GM18867 (cell line): Measurements from ENCODE around the gene PILRB.

Experiments
- ATAC-seq: cut with Tn5 transposase; IDR thresholded peaks from one replicate; pipeline ENCODE4 v1.9.1; 2021; ENCODE audit warnings: mild to moderate bottlenecking, moderate library complexity; ENCODE audit not compliant: unreplicated experiment

Gene PILRB

DNA sequence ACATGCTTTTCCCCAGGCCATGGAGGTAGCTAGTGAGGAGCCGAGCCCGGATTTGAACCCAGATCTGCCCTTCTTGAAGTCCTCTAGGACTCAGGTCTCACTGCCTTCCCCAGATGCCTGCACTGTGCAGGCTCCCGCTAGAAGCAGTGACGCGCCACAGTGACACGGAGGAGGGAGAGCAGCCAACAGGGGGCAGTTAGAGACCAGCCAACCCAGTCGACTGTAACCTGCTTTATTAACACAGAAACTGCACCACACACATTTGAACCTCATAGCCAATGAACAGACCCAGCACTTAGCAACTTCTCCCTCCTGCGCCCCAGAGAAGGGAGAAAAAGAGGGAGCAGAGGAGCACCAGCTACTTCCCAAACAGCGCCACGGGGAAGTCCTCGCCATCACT lies 42.7 kb downstream of the PILRB start:
- no peak for ATAC-seq

GRCh38 chr7:100401811-100402210 lies 43.9 kb downstream of the PILRB start:
- no peak for ATAC-seq

DNA sequence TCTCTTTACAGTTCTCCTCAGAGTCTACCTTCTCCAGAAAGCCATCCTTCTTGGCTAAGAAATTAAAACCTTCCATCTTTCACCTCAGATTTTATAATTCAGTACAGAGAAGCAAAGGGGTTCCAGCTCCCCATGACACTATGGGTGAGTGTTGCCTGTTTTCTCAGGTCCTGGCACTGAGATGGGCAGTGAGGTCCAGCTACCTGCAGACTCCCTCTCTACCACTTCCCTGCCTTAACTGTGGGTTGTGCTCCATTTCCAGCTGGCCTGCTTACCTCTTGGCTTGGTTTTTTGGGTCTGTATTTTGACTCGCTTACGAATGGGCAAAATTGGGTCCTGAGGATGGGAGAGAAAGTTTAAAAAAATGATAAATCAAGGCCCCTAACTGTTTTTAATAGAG lies 44.3 kb downstream of the PILRB start:
- no peak for ATAC-seq

DNA sequence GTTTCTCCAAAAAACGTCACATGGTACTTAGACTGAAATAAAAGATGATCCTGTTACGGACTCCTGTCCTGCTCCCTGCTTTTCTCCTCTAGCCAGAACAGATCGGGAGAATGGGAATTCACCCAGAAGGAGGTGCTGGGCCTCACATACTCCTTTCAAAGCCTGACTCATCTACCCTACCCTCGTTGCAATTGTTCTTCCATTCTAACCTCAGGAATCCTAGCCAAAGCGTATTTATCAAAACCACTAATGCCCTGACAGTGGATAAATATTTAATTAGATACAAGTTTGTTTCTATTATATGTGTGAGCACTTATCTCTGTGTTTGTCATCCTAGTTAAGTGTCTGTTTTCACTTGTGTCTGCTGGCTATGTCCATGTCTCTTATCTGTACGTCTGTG lies 48.9 kb downstream of the PILRB start:
- no peak for ATAC-seq

GRCh38 chr7:100407285-100408180 lies 49.6 kb downstream of the PILRB start:
- ATAC-seq: no peak

GRCh38 chr7:100411101-100411500 lies 53.2 kb downstream of the PILRB start:
- ATAC-seq: no peak

DNA sequence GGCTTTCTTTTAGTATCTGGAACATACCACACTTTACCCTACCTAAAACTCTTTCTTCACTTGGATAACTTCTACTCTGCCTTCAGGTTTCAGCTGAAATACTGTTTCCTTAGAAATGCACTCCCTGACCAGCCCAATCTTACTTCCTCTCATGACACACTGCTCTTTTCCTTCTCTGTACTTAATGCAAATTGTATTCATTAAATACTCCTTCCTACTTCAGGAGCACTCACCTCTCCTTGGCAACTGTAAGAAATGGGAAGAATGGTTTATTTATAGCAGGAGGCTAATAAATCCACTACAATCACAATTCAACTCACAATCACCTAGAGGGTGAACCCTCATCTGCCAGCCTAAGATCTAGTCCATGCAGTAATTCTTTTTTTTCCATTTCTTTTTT lies 55.4 kb downstream of the PILRB start:
- ATAC-seq: no peak

DNA sequence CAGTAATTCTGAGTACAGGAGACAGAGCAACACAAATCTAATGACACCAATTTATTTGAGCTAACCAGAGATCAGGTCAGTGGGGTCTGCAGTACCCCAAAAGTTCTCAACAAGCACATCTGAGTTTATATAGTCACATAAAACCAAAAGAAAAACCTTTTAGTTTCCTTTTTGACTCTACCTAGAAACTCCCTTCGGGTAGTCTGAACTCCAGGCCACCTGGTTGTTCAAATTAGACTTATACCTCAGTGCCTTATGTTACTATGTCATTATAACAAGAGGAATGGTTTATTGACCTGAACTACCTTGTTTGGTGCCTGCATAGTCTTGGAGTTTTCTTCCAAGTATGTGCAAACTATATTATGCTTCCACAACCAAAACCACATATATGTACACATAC lies 56.0 kb downstream of the PILRB start:
- no peak for ATAC-seq

GRCh38 chr7:100415448-100415847 lies 57.5 kb downstream of the PILRB start:
- ATAC-seq: no peak
